Cardiac fibroblast (primary cell): Measurements from ENCODE around the gene PCF11.
"Not testable (repeated sequence)": the region's sequence is repeated elsewhere in the genome, so short reads cannot be mapped to it uniquely, and the experiment has no call there.

Source experiments
- DNase-seq, 2 donors: peaks; one replicate each; pipeline versions ENCODE4 v3.0.0 to v3.0.0-alpha.2; 2010; ENCODE audit warnings: low read depth in 2 of 2
- H3K4me3 ChIP-seq, 2 donors: replicated peaks in 1 of 2; 1 replicate in 1 of 2; 2 replicates in 1 of 2; pipeline ENCODE4 v1.5.1; 2011; ENCODE audit warnings: low read depth in 2 of 2, low read length in 2 of 2, mild to moderate bottlenecking in 2 of 2, moderate library complexity in 1 of 2
- CTCF ChIP-seq: IDR thresholded peaks from one replicate; pipeline ENCODE4 v1.5.1; 2011; ENCODE audit warnings: low read depth, mild to moderate bottlenecking, low read length, inconsistent platforms

The PCF11 gene

GRCh38 chr11:83200035-83200434, 43.1 kb downstream of the PCF11 start:
- no peak overlapping the region for H3K4me3 ChIP-seq
- DNase-seq: no peak
- TF ChIP-seq CTCF: no peak

- H3K4me3 ChIP-seq: no peak overlapping the region
- DNase-seq: no peak
- no peak for TF ChIP-seq CTCF
Measured at GRCh38 chr11:83205608-83206185, 48.8 kb downstream of the PCF11 start.

GRCh38 chr11:83206221-83206620, 49.3 kb downstream of the PCF11 start:
- DNase-seq: no peak
- no peak for TF ChIP-seq CTCF
- H3K4me3 ChIP-seq: no peak overlapping the region

- DNase-seq: peak in 1 of 2 donors; percentile 26
- H3K4me3 ChIP-seq: not testable (repeated sequence)
Measured at GRCh38 chr11:83206771-83207382, 49.9 kb downstream of the PCF11 start.

- peak in 1 of 2 donors; percentile 4 for DNase-seq
- H3K4me3 ChIP-seq: no peak overlapping the region
- peak; percentile 29 for TF ChIP-seq CTCF
Measured at GRCh38 chr11:83219095-83219494, 62.2 kb downstream of the PCF11 start.

GRCh38 chr11:83220260-83220659, 63.3 kb downstream of the PCF11 start:
- TF ChIP-seq CTCF: no peak

GRCh38 chr11:83221694-83222093, 64.8 kb downstream of the PCF11 start:
- no peak for TF ChIP-seq CTCF
- no peak overlapping the region for H3K4me3 ChIP-seq

More at GRCh38 chr11:83220260-83220659, 63.3 kb downstream of the PCF11 start:
- H3K4me3 ChIP-seq: no peak overlapping the region
- no peak for DNase-seq

More at GRCh38 chr11:83221694-83222093, 64.8 kb downstream of the PCF11 start:
- no peak for DNase-seq
